Activated CD8-positive, alpha-beta memory T cell treated with anti-CD3 and anti-CD28 coated beads for 24 hours (primary cell): Measurements from ENCODE around the gene CTSA.
"Not testable (repeated sequence)": the region's sequence is repeated elsewhere in the genome, so short reads cannot be mapped to it uniquely, and the experiment has no call there.

Source experiments
- DNase-seq: peaks from one replicate; pipeline ENCODE4 v3.0.0-alpha.2; 2020

The CTSA gene

DNA sequence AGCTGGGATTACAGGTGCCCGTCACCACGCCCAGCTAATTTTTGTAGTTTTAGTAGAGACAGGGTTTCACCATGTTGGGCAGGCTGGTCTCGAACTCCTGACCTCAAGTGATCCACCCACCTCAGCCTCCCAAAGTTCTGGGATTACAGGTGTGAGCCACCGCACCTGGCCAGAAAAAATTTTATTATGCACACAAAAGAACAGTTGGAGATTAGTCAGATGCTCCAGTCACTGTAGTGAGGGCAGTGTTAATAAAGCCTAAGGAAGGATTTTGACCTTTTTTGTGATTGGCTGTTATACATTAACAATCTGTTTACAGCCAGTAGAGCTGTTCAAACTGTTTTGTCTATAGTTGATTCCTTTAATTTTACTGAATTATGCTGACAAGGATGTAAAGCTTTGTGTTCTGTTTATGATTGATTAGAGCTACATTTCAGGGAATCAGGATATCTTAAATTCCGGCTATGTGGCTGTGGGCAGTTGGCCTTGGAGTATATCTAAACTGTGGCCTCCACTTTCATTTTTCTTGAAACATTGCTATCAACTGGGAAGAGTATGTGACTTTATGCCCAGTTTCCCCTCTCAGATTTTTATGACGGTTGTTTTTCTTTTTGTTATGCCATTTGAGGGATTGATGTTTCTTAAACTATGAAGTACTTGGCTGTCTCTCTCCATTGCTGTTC, 23.9 kb upstream of the CTSA start:
- DNase-seq: no peak

DNA sequence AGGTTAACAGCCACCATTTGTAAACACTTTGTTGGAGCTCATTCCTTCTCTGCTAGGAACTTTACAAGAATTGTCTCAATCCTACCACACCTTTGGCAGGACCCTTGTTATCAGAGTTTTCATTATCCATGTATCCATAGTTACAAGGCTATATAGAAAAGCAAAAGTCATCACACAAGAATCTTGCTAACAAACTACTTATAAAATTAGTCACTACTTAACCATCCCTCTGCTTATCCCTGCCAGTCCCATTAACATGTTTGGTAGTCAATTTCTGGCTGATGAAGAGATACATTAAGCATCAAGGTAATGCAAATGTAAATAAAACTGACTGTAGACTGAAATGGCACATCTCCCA, 23.3 kb upstream of the CTSA start:
- DNase-seq: no peak

DNA sequence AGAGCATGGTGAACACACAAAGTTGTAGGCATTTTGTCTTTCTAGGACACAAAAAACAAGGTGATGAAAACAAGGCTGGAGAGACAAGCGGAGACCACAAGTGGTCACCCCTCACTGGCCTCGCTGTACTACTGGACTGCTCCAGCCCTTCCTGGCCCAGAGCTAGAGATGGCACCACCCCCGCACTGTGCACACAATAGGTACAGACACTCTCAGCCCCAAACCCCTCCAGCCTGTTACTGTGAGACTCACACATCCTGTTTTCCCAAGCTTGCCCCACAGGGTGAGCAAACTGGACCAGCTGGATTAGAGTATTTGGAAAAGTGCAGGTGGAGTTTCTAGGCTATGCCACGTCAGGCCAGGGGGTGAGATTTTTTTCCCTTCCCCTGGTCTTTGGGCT, 18.5 kb upstream of the CTSA start:
- no peak for DNase-seq

DNA sequence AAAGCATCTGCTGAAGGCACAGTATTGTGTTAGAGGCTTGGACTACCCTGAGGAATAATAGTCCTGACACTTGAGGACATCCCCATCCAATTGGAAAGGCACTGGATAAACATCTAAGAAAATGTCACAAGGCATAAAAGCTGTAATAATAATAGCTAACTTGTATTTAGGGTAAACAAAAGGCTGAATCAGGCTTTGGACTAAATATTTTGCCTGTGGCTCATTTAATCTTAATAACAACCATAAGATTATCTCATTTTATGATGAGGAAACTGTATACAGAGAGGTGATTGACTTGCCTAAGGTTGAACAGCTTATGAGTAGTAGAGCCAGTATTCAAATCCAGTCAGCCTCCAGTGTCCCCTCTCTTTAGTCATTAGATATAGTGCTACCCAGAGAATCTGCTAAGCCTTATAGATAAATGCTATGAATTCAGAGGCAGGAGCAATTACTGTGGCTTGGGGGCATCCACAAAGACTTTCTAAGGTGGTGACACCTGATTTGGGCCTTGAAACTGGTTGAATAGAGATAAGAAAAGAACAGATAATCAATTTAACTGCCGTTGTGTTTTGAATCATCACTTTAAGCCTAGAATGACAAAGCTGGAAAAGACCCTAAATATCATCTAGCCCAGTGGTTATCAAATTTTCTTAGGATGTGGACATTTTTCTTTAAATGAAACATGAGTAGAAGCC, 17.6 kb upstream of the CTSA start:
- no peak for DNase-seq

DNA sequence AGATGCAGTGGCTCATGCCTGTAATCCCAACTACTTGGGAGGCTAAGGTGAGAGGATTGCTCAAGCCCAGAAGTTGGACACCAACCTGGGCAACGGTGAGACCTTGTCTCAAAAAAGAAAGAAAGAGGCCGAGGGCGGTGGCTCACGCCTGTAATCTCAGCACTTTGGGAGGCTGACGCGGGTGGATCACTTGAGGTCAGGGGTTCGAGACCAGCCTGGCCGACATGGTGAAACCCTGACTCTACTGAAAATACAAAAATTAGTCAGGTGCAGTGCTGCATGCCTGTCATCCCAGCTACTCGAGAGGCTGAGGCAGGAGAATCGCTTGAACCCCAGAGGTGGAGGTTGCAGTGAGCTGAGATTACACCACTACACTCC, 17.0 kb upstream of the CTSA start:
- not testable (repeated sequence) for DNase-seq

DNA sequence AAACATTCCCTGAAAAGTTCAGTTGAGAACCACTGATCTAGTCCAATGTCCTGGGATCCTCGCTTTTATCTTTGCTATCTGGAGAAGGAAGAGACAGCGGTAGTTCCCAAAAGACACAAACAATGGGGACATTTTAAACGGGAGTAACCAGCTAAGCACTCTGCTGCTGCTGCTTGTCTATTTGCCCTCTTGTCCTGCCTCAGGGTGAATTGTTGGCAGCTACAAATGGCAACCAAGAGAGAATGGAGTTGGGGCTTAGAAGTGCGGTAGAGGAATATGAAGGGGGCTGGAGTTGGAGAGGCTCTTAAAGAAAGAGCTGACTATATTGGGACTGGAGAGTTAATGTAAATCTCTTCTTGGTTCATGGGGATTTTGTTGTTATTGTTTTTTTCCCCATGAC, 16.6 kb upstream of the CTSA start:
- DNase-seq: no peak

DNA sequence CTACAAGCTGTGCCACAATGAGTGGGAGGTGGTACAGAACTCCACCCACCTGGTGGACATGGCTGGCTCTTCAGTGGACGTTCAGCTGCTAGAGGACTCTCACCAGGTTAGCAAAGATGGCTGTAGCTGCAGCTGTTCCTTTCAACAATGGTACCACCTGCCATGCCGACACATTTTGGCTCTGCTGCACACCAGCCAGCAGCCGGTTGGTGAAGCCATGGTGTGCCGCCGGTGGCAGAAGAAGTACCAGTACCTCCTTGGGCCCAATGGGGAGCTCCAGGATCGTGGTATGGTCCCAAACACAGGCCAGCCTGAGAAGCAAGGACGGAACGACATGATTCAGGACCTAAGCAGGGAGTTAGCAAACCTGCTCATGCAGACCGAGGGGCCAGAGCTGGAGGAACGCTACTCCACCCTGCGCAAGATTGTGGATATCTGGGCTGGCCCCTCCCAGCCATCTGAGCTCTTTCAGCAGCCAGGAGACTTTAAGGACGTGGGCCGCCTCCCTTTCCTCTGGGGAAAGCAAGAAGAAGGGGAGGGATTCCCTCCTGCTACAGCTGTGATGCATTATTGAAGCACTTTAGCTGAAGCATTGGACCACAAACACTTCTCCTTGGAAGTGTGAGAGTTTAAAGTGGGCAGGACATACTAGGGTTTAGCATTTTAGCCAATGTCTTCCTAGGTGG, 12.9 kb upstream of the CTSA start:
- no peak for DNase-seq

DNA sequence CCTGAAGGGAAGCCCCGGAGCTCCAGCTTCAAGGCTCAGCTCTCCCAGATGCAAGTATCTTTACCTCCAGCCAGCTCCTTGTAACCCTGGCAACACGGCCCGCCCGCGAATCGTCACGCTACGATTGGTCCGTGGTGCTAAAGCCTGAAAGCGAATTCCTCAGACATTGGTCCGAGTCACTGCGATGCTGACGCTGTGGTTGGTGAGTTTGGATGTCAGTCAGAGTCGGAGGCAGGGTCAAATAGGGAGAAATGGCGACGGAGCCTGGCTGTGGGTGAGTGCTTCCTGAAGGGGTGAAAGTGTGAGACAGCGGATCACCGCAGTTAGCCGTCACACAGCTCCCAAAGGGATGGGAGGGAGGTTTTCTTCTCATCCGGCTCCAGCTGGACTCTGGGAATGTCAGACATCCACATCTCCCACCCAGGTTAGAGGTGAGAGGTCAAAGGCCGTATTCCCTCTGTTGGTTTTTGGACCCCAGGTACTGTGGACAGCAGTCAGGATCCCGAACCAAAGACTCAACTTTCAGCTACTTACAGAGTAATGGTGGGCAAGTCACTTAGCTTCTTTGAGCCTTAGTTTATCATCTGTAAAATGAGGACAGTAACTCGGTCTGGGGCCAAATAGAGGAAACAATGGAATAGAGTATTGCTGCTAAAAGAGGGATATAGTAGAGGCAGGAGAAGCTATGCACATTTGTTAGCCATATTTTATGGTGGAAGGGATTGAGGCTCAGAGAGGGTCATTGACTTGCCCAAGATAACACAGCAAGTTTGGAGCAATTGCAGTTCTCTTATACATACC, 9.9 kb upstream of the CTSA start, which contains the start of gene ZSWIM1:
TSS of gene ZSWIM1 (plus strand) at position 240 of the 801 bp plus-strand sequence. CDS start 1,366 bp downstream, outside the sequence.
- peak; percentile 99 for DNase-seq

DNA sequence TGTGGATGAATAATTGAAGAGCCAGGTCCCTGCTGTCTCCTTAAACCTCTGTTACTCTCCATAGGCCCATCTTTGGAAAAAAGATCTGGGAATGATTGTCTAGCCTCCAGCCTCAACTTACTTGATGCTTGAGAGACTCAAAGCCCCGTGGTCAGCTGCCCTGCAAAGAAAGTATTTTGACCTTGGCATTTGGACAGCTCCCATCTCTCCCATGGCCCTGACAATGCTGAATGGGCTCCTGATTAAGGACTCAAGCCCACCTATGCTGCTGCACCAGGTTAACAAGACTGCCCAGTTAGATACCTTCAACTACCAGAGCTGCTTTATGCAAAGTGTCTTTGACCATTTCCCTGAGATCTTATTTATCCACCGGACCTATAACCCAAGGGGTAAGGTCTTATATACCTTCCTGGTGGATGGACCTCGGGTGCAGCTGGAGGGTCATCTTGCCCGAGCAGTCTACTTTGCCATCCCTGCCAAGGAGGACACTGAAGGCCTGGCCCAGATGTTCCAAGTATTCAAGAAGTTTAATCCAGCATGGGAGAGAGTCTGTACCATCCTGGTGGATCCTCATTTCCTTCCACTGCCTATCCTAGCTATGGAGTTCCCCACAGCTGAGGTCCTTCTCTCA, 8.6 kb upstream of the CTSA start:
- no peak for DNase-seq

DNA sequence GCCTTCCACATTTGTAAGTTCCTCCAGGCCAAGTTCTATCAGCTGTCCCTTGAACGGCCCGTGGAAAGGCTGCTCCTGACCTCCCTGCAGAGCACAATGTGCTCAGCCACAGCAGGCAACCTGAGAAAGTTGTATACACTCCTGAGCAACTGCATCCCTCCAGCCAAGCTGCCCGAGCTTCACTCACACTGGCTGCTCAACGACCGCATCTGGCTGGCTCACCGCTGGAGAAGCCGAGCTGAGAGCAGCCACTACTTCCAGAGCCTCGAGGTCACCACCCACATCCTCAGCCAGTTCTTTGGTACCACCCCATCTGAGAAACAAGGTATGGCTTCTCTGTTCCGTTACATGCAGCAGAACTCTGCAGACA, 8.1 kb upstream of the CTSA start:
- no peak for DNase-seq

DNA sequence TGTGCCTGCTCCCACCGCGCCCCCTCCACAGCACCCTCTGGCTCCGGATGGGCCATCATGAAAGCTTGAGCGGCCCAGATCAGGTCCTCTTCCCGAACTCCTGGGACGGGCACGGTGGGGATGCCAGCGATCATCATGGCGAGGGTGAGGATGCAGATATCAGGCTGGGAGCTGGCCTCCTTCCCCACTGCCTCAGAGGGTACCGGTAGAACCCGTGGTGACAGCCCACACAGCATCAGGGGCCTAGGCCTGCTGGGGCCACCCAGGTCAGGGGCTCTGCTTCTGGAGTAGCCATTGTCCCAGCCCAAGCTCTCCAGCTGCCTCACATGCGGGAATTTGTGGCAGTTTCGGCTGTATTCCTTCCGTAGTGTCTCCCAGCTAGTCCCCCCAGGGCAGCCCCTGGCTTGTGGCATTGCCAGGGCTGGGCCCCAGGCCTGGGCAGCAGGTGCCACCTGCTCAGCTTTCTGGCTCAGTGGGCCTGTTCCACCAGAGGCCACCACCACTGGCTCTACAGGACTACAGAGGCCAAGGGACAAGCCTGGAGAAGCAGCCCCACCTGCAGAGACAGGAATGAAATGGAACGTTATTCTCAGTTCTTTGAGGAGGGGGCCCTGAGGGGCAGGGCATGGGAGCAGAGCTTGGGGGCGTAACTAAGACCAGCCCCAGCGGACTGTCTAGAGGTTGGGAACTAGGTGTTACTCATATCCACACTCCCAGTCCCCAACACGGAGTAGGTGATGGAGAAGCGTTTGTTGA, 4.4 kb upstream of the CTSA start:
- no peak for DNase-seq

DNA sequence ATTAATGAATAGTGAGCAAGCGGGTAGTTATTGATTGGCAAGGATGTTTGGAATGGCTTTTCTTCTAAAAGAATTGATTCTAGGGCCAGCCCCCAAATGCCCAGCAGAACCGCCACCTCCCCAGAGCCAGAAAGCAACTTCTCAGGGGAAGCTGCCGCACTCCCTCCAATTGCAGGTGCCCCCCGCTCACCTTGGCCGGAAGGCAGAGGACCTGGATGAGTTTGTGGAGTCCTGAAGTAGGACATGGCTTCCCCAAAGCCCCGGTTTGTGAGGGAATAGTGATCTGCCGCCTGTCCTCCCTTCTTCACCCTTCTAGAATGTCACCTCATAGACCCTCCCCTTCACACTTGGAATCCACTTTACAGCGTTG, 3.8 kb upstream of the CTSA start, which contains the start of gene SPATA25:
TSS of gene SPATA25 (minus strand) at position 277 of the 370 bp plus-strand sequence. CDS start at position 245, 32 bp downstream.
- no peak for DNase-seq

DNA sequence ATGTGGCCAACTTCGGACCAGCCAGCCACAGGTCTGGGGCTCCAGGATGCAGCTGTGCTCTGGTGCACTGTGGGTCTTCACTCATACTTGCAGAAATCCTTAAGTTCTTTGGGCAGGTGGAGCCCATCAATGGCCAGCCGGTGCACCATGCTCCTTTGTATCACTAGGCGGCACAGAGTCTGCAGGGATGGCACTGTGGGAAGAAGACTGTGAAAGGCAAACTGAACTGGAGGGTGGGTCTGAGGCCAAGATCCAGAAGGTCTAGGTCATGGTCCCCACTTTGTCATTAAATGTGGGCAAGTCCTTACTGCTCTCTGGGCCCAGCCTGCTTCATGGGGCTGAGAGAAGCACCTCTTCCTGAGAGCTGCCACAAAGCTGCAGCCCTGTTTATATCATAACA, 2.5 kb upstream of the CTSA start:
- DNase-seq: no peak

DNA sequence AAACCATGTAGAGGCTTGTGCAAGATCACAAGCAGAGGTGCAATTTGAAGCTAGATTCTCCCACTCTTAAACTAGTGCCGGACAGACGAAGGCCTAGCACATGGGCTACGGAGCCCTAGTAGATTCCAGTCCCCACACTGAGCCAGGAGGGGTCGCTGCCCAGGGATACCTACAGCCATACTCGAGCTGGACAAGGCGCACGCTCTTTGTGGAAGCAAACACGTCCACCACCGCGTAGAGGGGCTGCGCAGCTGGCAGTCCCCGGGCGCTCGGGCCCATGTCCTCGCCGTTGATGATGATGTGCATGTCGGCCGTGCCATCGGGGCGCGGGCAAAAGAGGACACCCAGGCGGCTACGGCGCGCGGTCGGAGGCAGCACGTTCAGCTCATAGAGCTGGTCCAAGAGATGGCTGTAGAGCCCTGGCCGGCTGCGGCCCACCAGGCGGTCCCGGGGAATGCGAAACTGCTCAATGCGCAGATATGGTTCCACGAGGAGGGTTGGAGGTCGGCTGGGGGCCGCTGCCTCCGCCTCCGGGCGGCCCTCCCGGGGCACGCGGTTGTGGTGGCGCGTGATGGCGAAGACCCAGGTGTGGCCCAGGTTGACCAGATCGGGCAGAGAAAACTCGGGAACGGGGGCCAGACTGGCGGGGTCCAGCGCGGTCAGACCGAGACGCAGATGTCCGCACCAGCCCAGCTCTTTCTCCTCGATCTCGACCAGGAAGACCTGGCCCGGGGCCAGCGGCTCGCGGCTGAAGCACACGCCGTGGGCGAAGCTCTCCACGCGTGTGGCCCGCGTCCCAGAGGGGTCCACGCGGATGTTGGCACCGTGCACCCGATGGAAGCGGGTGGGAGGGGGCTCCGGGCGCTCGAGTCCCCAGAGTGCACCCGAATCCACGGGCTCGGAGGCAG, 804 bp upstream of the CTSA start:
- DNase-seq: peak; percentile 82

DNA sequence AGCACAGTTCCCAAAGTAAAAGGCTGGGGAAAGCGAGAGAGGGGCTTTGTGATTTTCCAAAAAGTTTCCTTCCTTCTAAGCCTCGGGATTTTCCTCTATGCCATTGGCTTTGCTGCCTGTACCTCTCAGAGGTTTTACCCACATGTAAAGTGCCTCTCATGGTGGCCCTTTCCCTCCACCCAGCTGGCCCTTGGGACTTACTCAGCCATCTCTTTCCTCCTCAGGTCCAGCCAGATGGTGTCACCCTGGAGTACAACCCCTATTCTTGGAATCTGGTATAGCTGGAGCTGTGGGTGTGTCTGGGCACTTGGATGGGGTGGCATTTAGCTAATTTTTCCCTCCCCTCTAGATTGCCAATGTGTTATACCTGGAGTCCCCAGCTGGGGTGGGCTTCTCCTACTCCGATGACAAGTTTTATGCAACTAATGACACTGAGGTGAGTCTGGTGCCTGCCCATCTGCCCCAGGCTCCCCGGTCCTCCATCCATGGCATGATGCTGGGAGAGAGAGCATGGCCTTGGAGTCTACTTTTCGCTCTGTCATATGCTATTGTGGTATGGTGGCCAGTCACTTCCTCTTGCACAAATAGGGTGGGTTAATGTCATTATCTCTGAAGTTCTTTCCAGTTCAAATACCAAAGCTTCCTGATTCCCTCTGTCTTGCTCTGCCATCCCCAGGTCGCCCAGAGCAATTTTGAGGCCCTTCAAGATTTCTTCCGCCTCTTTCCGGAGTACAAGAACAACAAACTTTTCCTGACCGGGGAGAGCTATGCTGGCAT, 1.1 kb downstream of the CTSA start:
- no peak for DNase-seq

DNA sequence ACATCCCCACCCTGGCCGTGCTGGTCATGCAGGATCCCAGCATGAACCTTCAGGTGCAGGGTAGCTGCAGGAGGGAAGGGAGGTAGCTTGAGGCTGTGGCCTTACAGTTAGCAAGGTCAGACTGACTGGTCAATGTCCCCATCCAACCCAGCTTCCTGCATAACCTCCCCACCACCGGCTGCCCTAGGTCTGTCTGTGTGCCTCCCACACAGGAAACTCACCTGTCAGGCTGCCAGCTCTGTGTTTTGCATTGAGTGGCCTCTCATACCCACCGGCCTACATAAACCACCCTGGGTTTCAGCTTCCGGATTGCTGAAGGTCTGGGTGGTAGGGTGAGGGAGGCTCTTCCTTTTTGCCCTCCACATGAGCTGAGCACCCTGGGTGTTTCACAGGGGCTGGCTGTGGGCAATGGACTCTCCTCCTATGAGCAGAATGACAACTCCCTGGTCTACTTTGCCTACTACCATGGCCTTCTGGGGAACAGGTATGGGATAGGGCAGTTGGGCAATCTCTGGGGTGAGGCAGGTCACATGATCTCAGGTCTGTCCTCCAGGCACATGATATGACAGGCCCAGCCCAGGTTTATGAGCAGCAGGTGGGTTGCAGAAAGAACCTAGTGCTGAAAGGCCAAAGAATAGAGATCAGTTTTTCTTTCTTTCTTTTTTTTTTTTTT, 1.8 kb downstream of the CTSA start:
- no peak for DNase-seq

DNA sequence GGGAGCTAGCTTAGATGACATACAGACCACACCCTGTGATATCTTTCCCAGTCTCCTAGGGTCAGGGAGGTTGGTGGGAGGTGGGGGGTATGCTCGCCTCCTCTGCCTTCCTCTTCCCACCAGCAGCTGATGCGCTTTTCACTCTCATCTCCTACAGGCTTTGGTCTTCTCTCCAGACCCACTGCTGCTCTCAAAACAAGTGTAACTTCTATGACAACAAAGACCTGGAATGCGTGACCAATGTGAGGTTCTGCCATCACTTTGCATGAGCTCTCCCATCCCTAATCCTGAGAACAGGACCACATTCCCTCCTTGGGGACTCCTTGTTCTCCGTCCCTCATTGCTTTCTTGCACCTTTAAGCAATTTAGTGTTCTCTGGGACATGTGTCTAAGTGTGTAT, 2.7 kb downstream of the CTSA start:
- no peak for DNase-seq

DNA sequence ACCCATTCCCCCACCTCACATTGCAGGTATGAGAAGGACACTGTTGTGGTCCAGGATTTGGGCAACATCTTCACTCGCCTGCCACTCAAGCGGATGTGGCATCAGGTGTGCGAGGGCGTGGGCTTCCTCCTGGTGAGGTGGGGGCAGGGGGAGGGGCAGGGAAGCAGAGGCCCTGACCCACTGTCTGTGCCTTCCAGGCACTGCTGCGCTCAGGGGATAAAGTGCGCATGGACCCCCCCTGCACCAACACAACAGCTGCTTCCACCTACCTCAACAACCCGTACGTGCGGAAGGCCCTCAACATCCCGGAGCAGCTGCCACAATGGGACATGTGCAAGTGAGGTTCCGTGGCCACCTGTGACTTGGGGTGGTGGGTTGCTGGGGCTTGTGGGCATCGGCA, 3.7 kb downstream of the CTSA start:
- DNase-seq: no peak

DNA sequence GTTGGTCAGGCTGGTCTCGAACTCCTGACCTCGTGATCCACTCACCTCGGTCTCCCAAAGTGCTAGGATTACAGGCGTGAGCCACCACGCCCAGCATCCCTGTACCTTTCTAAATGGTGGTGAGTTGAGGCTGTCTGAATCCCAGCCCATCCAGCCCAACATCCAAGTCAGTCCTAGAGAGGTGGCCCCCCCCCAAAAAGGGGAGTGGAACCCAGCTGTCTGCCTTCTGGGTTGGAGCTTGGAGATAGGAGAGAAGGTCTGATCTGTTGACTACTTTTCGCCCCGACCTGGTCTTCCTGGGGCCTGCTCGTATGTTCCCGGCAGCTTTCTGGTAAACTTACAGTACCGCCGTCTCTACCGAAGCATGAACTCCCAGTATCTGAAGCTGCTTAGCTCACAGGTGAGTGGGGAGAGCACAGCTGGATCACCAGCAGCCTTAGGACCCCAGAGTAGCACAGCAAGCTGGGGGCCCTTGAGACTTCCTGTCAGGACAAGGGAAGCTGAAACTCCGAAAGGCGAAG, 5.6 kb downstream of the CTSA start:
- DNase-seq: no peak
